ENCODE data around the gene CNIH1. TPM values are rescaled to one million over a fixed set of nuclear protein-coding genes. Genes with fewer than 3 reads are reported as not detected.

CNIH1 gene
- total RNA-seq, 4 donors from 2014 or later: 95.1 to 204 (median 164) TPM

- 78 to 89% methylated on average over 2 of the region's 2 CpGs for WGBS, 2 donors
- no peak for DNase-seq
- H3K27ac ChIP-seq: peak overlapping the region in 3 of 4 donors; percentile 50 to 71 (median 65)
- H3K27me3 ChIP-seq: no peaks in the 10 kb centered on the region
- H3K4me3 ChIP-seq: no peak overlapping the region
- peaks cover 0 to 37% (median 0%) of the 10 kb centered on the region in 3 donors for H3K36me3 ChIP-seq
- H3K9me3 ChIP-seq: no peaks in the 10 kb centered on the region
- intact Hi-C loops (cut with DNase I): no loop called here
- TF ChIP-seq CTCF (IDR thresholded peaks at IDR 0.05): no peak
- no peak for TF ChIP-seq POLR2A (IDR thresholded peaks at IDR 0.05)
- peaks cover 0 to 55% (median 1%) of the 10 kb centered on the region in 3 donors for H3K4me1 ChIP-seq
Measured at GRCh38 chr14:54481695-54482094, 40.5 kb upstream of the CNIH1 start.

GRCh38 chr14:54480830-54481562 lies 39.8 kb upstream of the CNIH1 start:
- Histone ChIP-seq H3K4me1 (peaks cover 0 to 48% (median 0%) of the 10 kb centered on the region in 3 donors), H3K4me3 (no peak overlapping the region), H3K27me3 (no peaks in the 10 kb centered on the region), H3K36me3 (peaks cover 0 to 37% (median 0%) of the 10 kb centered on the region in 3 donors), H3K9me3 (no peaks in the 10 kb centered on the region), H3K27ac (peak overlapping the region in 3 of 4 donors; percentile 50 to 71 (median 65))
- 45 to 70% methylated on average over 4 of the region's 4 CpGs for WGBS, 2 donors
- DNase-seq: no peak
- TF ChIP-seq CTCF (IDR thresholded peaks at IDR 0.05): no peak
- no peak for TF ChIP-seq POLR2A (IDR thresholded peaks at IDR 0.05)
- intact Hi-C loops (cut with DNase I): no loop called here

- Histone ChIP-seq H3K36me3 (peaks cover 0 to 40% (median 0%) of the 10 kb centered on the region in 3 donors), H3K9me3 (no peaks in the 10 kb centered on the region), H3K4me1 (peaks cover 0 to 32% (median 0%) of the 10 kb centered on the region in 3 donors), H3K27ac (no peak overlapping the region), H3K27me3 (no peaks in the 10 kb centered on the region), H3K4me3 (no peak overlapping the region)
- TF ChIP-seq POLR2A (IDR thresholded peaks at IDR 0.05): no peak
- TF ChIP-seq CTCF (IDR thresholded peaks at IDR 0.05): no peak
- WGBS, 2 donors: 63 to 70% methylated on average over 3 of the region's 3 CpGs
- intact Hi-C loops (cut with DNase I): no loop called here
- no peak for DNase-seq
Measured at GRCh38 chr14:54478636-54479215, 37.6 kb upstream of the CNIH1 start.

GRCh38 chr14:54475911-54476310 lies 34.7 kb upstream of the CNIH1 start:
- 83 to 91% methylated on average over 4 of the region's 4 CpGs for WGBS, 2 donors
- intact Hi-C loops (cut with DNase I): no loop called here
- Histone ChIP-seq H3K36me3 (peaks cover 0 to 42% (median 0%) of the 10 kb centered on the region in 3 donors), H3K4me3 (no peak overlapping the region), H3K27ac (no peak overlapping the region), H3K9me3 (no peaks in the 10 kb centered on the region), H3K27me3 (no peaks in the 10 kb centered on the region), H3K4me1 (peaks cover 0 to 11% (median 0%) of the 10 kb centered on the region in 3 donors)
- no peak for DNase-seq
- no peak for TF ChIP-seq POLR2A (IDR thresholded peaks at IDR 0.05)
- no peak for TF ChIP-seq CTCF (IDR thresholded peaks at IDR 0.05)

GRCh38 chr14:54475187-54475899 lies 34.2 kb upstream of the CNIH1 start:
- TF ChIP-seq CTCF (IDR thresholded peaks at IDR 0.05): no peak
- no peak for TF ChIP-seq POLR2A (IDR thresholded peaks at IDR 0.05)
- intact Hi-C loops (cut with DNase I): no loop called here
- H3K9me3 ChIP-seq: no peaks in the 10 kb centered on the region
- H3K36me3 ChIP-seq: peaks cover 0 to 42% (median 0%) of the 10 kb centered on the region in 3 donors
- DNase-seq: no peak
- no peak overlapping the region for H3K4me3 ChIP-seq
- H3K27ac ChIP-seq: no peak overlapping the region
- peaks cover 0 to 5% (median 0%) of the 10 kb centered on the region in 3 donors for H3K4me1 ChIP-seq
- 65 to 71% methylated on average over 4 of the region's 4 CpGs for WGBS, 2 donors
- H3K27me3 ChIP-seq: no peaks in the 10 kb centered on the region
